ENCODE results near the gene NFIA. TPM values are rescaled to one million over a fixed set of nuclear protein-coding genes. Genes with fewer than 3 reads are reported as not detected.

The NFIA gene
- total and polyA plus RNA-seq, 10 of the 15 experiments (the other 5 are each of a cell fraction or from before 2014, with no cell fraction given), result 0.10 to 0.16 TPM; not detected in 8

DNA sequence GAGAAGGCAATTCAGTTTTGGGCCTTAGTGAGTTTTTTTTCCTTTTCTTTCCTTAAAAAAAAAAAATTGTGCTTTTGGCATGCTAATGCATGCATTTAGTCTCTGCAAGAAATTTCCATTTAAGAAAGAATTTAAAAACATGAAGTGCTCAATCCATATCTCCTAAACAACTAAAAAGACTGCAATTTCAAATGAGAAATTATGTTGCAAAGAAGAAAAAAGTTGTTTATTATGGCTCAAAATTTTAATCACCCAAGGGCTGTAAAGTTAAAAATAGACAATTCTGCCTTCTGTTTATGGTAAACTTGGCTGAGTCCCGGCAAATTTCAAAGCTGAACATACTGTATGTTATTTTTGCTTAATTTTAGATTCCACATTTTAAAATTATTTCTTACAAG is 59.7 kb downstream of the NFIA start:
- Histone ChIP-seq H3K36me3 (ENCODE audit: control insufficient read depth in 2 of 2, insufficient read depth in 2 of 2, low read length in 1 of 2) (no peaks in the 10 kb centered on the region), H2AFZ (ENCODE audit: control insufficient read depth, low read depth, low read length) (no peak overlapping the region), H3K27me3 (replicated peaks in 1 of 2; ENCODE audit: control insufficient read depth in 2 of 2, insufficient read depth in 2 of 2, low read length in 1 of 2) (peaks cover 0 to 2% of the 10 kb centered on the region in 2 experiments; a peak in 2 of 4 replicates), H3K9me3 (replicated peaks; ENCODE audit: control insufficient read depth, insufficient read depth, low read length) (no peaks in the 10 kb centered on the region), H3K79me2 (ENCODE audit: control insufficient read depth, insufficient read depth, low read length) (no peaks in the 10 kb centered on the region), H3K4me1 (ENCODE audit: control insufficient read depth, insufficient read depth, low read length) (no peaks in the 10 kb centered on the region), H3K27ac (ENCODE audit: control insufficient read depth, insufficient read depth) (no peak overlapping the region), H4K20me1 (ENCODE audit: control insufficient read depth, insufficient read depth) (no peaks in the 10 kb centered on the region), H3K4me3 (no peak overlapping the region), H3K4me2 (ENCODE audit: control insufficient read depth, insufficient read depth) (no peak overlapping the region), H3K9ac (ENCODE audit: control insufficient read depth, insufficient read depth, low read length) (no peak overlapping the region)
- intact Hi-C loops (cut with micrococcal nuclease; ENCODE audit: unreplicated experiment) (no loop called here), in situ Hi-C loops (cut with MboI) (no loop called here)
- ChIA-PET CTCF (no interaction called here), POLR2A (no interaction called here), RAD21 (ENCODE audit: unreplicated experiment) (no interaction called here), SMC1A (ENCODE audit: uncharacterized antibody, unreplicated experiment) (no interaction called here)
- BruUV-seq (replicated peaks), result no TSS peak
- no peak for DNase-seq (ENCODE audit: low read depth, low spot score)
- 0% methylated on average over 1 of the region's 1 CpG for WGBS (ENCODE audit: insufficient coverage, insufficient replicate concordance, low lambda C conversion rate, missing lambda C conversion rate)
- TF ChIP-seq IKZF1 (conservative IDR thresholded peaks at IDR 0.05) (no peak), BHLHE40 (IDR thresholded peaks at IDR 0.05; ENCODE audit: borderline replicate concordance in 1 of 2, low read depth in 2 of 2, low read length in 1 of 2) (no peak), SREBF1 (IDR thresholded peaks at IDR 0.05; ENCODE audit: low read length) (no peak)
- FAIRE-seq, result no peak
- no peak for ATAC-seq

DNA sequence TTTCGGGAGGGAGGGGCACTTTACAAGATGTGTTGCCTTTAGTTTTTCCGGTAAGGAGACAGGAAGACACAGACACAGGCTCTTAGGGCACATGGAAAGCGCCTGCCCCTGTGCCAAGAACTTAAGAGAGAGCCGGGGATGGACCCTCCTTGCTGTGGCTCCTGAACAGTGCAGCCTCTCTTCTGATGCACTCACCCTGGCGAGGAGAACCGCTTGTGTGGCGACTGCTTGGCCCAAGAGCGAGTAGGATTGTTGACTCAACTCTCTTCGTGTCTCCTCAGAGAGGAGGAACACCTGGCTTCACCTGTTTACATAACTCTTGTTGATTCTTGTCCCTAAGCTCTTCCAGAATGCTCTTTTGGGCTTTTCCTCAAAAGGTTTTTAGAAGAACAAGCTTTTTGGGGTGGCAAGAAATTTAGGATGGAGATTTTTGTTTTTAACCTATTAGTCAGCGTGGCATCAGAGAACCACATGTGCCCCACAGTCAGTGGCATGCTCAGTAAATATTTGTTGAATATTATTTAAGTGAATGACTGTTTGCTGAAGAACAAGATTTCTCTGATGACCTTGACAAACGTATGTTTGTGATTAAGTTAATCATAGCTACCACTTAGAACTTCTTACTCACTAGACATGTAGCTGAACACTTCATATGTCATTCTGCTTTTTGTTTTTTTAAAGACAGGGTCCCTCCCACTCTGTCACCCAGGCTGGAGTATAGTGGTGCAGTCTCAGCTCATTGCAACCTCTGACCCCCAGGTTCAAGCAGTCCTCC is 60.6 kb downstream of the NFIA start:
- SMC1A ChIA-PET (ENCODE audit: uncharacterized antibody, unreplicated experiment), result interaction anchor here (0.7 kb wide), 1 partner anchor 102 kb away, joined by 3 read pairs; no protein-coding TSS in a partner anchor
- intact Hi-C loops (cut with micrococcal nuclease; ENCODE audit: unreplicated experiment) (no loop called here), in situ Hi-C loops (cut with MboI) (no loop called here)
- FAIRE-seq (no peak), ATAC-seq (no peak), DNase-seq (ENCODE audit: low read depth, low spot score) (no peak)
- Histone ChIP-seq H3K27me3 (replicated peaks in 1 of 2; ENCODE audit: control insufficient read depth in 2 of 2, insufficient read depth in 2 of 2, low read length in 1 of 2) (peaks cover 0 to 2% of the 10 kb centered on the region in 2 experiments; a peak in 2 of 4 replicates), H3K4me1 (ENCODE audit: control insufficient read depth, insufficient read depth, low read length) (no peaks in the 10 kb centered on the region), H3K36me3 (ENCODE audit: control insufficient read depth in 2 of 2, insufficient read depth in 2 of 2, low read length in 1 of 2) (no peaks in the 10 kb centered on the region), H3K9ac (ENCODE audit: control insufficient read depth, insufficient read depth, low read length) (no peak overlapping the region), H4K20me1 (ENCODE audit: control insufficient read depth, insufficient read depth) (no peaks in the 10 kb centered on the region), H3K9me3 (replicated peaks; ENCODE audit: control insufficient read depth, insufficient read depth, low read length) (no peaks in the 10 kb centered on the region), H2AFZ (ENCODE audit: control insufficient read depth, low read depth, low read length) (no peak overlapping the region), H3K4me2 (ENCODE audit: control insufficient read depth, insufficient read depth) (no peak overlapping the region), H3K79me2 (ENCODE audit: control insufficient read depth, insufficient read depth, low read length) (no peaks in the 10 kb centered on the region), H3K27ac (ENCODE audit: control insufficient read depth, insufficient read depth) (no peak overlapping the region), H3K4me3 (no peak overlapping the region)
- TF ChIP-seq PML (IDR thresholded peaks at IDR 0.05; ENCODE audit: low read length) (no peak), TCF3 (IDR thresholded peaks at IDR 0.05; ENCODE audit: borderline replicate concordance, insufficient read depth, low read depth, low read length) (no peak), RAD21 (IDR thresholded peaks at IDR 0.05; ENCODE audit: insufficient read depth, low read depth, low read length) (no peak), RBBP5 (conservative IDR thresholded peaks at IDR 0.05) (no peak)
- POLR2A ChIA-PET, result no interaction called here
- 7% methylated on average over 11 of the region's 11 CpGs for WGBS (ENCODE audit: insufficient coverage, insufficient replicate concordance, low lambda C conversion rate, missing lambda C conversion rate)
- CTCF ChIA-PET, result no interaction called here
- no TSS peak for BruUV-seq (replicated peaks)
- RAD21 ChIA-PET (ENCODE audit: unreplicated experiment), result no interaction called here

Measured in GM12878 (cell line).